ENCODE results near the gene KIF3A.

DNA sequence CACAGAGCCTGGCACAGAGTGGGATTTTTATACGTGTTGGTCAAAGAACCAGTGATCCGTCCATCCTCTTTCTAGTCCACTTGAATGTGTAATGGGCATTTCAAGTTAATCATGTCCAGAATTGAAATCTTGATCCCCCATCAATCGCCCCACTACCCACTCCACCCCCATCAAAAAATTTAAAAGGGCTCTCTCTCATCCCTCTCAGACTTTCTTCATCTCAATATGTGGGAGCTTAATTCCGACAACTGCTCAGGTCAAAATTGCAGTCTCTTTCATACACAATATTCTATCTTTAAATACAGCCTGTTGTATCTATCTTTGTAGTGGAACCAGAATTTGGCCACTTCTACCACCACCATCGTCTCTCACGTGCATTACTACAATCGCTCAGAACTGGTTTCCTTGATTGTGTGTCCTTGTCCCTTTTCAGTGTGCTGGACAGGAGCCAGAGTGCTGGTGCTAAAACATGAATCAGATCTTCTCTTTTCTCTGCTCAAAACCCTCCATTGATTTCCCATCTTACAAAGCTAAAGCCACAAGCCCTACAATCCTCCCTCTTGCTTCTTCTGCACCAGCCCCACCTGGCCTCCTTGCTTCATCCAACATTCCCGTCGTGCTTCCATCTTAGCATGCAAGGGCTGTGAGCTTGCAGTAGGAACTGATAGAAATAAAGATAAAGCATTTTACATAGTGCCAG, 786 bp upstream of the KIF3A start:
- TF ChIP-seq CTCF (IDR thresholded peaks at IDR 0.05) (no peak), POLR2A (IDR thresholded peaks at IDR 0.05) (no peak)

All from heart left ventricle (tissue), 13 donors.